Stimulated activated CD8-positive, alpha-beta memory T cell treated with anti-CD3 and anti-CD28 coated beads, Interleukin-15, amount 100 ng/mL, for 1 hour (primary cell): ENCODE measurements around the gene MSH5.
A peak's percentile ranks its signal among the peaks of the same experiment; 100 is the strongest.

Experiments used
- DNase-seq: peaks from one replicate; pipeline ENCODE4 v3.0.0-alpha.2; 2020; ENCODE audit warnings: low read depth

Gene MSH5

DNA sequence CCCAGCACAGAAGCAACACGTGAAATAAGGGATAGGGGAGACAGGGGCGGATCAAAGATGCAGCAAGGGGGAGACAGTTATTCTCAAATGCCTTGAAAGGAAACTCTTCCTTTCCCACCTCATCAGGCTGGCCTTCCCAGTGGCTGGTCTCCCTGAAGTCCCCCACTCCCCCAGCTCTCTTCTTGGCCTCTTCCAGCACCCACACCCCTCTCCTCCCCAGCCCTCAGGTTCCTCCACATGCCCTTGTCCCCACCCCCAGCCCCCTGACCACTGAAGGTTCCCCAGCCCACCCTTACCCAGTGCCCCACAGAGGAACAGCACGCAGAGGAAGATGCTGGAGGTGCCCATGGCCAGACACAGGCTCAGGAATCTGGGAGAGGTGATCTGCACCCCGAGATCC lies 26.3 kb upstream of the MSH5 start:
- DNase-seq = no peak

DNA sequence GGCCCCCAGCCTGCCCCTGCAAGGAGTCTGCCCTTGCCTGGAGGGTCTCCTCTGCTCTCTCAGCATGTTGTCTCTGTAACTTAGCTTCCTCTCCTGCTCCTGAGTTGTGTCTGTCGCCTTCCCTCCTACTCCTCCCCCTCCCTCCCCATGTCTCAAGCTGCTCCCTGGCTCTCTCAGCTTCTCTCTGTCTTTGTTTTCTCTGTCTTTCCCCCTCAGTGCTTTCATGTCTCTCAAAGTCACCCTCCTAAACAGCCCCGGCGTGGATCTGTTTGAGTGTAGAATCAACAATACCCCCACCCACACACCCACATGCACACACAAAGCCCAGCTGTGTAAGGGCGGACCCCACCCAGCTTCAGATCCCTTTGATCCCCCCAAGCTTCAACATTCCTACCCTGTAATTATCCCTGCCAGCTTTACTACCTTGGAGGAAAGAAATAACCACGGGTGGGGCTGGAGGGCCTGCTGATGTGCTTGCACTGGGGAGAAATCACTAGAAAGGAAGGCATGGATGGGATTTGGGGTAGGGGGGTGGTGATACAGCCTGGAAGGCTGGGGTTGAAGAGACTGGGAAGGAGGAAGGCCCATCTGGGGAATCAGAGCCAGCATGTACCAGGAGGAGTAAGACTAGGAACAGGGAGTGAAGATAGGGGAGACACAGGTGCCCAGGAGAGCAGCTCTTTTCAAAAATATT lies 25.7 kb upstream of the MSH5 start:
- no peak for DNase-seq

DNA sequence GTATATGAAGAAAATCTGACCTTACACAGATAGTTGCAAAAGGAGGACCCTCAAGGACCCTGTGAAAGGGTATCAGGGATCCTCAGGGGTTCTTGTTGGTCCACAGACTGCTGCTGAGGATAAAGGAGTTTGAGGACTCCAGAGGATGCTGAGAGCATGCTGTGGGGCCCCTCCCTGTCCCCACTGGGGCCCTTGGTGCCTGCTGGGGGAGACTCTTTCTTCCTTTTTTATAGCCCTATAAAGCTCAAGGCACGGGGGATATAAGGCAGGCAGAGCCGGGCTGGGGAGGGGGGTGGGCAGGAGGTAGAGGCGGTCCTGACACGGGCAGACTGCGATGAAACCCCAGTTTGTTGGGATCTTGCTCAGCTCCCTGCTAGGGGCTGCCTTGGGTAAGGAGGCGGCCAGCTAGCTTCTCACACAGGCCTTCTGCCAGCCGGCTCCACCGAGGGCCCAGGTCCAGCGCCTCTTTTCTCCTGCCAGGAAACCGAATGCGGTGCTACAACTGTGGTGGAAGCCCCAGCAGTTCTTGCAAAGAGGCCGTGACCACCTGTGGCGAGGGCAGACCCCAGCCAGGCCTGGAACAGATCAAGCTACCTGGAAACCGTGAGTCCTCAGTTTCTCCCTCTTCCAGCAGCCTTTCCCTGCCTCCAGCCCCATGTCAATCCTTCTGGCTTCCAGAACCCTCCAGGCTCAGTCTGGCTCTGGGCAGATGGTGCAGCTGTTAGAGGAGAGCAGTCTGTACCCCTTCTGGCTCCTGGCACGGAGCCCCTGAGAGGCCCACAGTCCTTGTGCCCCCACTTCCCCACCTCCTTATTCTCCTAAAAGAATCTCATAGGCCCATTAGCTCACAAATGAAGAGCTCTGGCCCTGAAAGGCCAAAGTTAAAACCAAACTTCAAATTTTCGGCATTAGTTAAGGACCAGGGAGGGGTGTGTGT lies 24.5 kb upstream of the MSH5 start, which contains the start of gene LY6G6D:
Gene LY6G6D (plus strand): TSS at position 327 of the 937 bp plus-strand sequence. CDS start 8 bp downstream, at position 335.
- DNase-seq = no peak

DNA sequence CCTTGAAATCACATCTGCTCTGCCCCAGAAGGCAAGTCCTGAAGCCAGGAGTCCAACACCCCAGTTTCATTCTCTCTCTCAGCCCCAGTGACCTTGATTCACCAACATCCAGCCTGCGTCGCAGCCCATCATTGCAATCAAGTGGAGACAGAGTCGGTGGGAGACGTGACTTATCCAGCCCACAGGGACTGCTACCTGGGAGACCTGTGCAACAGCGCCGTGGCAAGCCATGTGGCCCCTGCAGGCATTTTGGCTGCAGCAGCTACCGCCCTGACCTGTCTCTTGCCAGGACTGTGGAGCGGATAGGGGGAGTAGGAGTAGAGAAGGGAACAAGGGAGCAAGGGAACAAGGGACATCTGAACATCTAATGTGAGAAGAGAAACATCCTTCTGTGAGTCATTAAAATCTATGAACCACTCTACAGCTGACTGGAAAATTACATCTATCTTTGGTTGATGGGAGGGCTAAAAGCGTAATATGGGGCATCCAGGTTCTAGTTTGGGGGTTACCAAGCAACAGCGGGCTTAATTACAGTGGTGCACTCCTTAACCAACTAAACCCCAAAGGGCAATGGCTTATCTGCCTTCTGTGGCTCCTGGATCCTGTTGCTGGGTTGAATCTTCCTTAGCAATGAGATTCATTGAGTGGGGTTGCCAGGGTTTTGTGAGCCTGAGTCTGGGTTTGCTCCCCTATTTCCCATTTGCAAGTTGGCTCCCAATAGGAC lies 22.1 kb upstream of the MSH5 start:
- no peak for DNase-seq

DNA sequence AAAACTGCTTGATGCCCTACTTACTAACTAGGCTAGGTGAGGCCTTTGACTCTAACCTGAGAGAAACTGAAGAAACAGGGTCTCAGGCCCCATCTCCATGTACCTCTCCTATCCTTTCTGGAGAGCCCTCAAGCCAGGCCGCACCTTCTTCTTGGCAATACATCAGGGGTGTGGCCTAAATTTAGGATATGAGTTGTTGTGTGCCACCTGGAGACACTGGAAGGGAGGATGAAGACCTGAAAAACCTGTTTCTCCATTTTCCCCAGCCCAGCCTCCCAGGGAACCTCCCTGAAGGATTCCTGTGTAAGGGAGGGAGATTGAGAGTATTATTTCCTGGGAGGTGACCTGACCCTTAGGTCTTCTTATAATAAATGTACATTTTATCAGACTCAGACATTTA lies 21.5 kb upstream of the MSH5 start:
- no peak for DNase-seq

DNA sequence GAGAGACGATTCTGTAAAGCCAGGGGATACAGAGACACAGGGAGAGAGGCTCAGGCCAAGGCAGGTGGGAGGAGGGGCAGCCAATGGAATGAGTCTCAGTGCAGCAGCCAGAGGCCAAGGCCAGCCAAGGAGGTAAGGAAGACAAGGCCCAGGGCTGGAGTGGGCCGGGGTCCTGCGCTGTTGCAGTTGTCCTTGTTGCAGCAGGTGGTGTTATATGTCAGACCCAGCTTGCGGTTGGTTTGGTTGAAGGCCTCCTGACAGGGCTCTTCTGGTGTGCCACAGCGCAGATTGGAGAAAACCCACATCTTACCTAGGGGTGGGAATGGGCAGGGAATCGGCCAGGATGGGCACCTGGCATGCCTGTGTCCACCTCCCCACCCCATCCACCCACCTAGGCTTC lies 20.8 kb upstream of the MSH5 start:
- DNase-seq = no peak

DNA sequence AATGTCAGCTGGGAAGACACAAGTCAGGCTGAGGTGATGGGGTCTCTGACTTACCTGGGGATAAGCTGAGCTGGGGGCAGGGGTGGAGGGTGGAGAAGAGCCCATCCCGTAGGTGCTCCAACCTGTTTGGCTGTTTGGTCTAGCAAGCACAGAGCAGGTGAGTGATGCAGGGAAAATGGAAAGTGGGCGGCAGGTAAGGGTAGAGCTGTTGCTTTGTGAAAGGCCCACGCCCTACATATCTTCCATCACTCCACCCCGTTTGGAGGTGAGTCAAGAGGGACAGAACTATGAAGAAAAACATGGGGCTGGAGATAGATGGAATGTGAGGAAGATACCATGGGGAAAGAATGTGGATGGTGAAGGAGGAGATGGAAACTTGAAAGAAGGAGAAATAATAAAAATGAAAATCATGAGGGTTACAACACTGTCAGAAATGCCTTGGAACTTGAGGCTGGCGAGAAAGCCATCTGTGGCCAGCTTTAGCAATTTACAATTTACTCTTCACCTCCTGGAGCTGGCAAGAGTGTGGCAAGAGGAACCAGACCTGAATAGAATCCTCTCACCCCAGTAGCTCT lies 19.5 kb upstream of the MSH5 start:
- no peak for DNase-seq

DNA sequence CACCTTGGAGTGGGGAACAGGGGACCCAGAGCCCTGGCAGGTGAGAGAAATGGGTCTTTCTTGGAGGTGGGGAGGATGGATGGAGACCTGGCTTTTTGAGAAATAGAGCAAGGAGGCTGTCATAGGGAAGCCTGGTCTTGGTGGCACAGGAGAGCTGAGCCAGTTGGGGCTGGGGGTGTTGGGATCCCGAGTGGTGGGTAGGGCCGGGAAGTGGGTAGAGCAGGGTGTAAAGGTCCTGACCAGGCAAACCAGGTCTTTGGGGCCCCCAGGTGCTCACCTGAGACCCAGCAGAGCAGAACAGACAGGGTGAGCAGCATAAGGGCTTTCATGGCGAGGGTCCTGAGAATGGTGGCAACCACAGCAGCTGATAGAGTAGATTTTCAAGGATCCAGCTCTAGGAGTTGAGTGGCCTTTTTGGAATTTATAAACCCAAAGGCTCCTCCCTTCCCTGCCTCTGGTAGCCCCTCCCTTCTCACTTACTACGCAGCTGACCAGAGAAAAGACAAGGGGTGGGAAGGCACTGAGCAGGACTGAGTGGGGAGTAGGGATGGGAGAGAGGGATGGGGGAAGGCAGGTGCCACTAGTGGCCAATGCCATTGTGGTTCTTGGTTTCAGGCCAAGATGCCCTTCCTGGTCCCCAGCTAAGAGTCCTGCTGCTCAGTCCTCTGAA lies 18.3 kb upstream of the MSH5 start, which contains the start of gene LY6G6C:
Gene LY6G6C (minus strand): TSS at position 396 of the 670 bp plus-strand sequence. CDS start 67 bp downstream, at position 329.
- DNase-seq = no peak

DNA sequence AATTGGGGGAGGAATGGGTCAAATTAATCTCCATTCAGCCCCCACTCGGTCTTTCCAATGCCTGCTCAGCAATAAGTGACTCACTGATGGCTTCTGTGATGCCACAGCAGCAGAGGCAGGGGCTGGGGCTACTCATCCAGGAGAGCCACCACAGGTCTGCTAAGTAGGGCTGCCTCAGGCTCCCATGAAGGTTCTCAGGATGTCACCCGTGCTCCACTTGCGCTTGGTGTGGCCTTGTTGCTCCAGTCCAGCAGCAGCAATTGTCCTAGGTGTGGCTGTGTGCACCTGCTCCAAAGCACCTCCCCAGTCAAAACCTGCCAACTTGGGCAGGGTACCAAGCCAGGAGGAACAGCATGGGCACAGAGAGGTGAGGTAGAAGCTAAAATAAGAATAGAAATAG lies 17.6 kb upstream of the MSH5 start:
- DNase-seq = no peak

DNA sequence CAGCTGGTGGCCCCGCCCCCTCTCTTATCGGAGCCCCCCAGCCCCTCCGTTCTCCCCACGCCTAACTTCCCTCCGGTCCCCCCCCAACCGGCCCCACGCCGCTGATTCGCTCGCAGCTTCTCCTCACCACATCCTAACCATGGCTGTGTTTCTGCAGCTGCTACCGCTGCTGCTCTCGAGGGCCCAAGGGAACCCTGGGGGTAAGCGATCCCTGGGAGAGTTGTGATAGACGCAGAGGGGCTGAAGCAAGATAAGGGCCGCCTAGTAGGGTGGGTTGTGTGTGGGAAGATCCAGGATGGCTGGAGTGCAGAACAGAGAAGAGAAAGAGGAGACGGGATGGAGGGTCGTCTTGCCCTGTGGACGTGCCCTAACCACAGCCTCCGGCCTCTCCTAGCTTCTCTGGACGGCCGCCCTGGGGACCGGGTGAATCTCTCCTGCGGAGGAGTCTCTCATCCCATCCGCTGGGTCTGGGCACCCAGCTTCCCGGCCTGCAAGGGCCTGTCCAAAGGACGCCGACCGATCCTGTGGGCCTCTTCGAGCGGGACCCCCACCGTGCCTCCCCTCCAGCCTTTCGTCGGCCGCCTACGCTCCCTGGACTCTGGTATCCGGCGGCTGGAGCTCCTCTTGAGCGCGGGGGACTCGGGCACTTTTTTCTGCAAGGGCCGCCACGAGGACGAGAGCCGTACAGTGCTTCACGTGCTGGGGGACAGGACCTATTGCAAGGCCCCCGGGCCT lies 16.4 kb upstream of the MSH5 start, which contains the start of gene MPIG6B:
Gene MPIG6B (plus strand): TSS at position 129 of the 735 bp plus-strand sequence. CDS start 11 bp downstream, at position 140.
- no peak for DNase-seq

DNA sequence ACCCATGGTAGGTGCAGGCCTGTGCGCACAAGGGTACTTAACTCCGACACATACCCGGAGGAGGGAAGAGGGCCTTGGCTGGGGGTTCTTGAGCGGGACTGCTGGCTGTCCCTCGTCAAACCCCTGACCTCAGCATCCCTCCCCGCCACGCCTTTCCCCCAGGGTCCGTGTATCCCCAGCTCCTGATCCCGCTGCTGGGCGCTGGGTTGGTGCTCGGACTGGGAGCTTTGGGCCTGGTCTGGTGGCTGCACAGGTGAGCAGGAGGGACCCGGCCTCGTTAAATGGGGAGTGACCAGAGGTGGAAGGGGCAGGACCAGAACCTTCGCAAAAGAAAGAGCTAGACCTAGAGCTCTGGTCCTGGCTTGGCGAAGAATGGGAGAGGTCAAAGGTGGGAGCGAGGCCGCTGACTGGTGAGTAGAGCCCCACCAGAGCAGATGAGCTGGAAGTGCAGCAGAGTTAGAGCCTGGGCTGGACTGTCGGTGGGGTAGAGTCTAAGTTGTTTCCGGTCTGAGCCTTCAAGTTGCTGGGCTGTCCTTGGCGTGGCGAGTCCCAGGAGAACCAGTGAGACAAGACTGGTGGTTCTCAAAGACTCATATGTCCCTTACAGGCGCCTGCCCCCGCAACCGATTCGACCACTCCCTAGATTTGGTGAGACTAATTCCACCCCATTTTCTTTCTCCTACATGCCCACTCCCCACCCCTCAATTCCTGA lies 15.7 kb upstream of the MSH5 start:
- no peak for DNase-seq

DNA sequence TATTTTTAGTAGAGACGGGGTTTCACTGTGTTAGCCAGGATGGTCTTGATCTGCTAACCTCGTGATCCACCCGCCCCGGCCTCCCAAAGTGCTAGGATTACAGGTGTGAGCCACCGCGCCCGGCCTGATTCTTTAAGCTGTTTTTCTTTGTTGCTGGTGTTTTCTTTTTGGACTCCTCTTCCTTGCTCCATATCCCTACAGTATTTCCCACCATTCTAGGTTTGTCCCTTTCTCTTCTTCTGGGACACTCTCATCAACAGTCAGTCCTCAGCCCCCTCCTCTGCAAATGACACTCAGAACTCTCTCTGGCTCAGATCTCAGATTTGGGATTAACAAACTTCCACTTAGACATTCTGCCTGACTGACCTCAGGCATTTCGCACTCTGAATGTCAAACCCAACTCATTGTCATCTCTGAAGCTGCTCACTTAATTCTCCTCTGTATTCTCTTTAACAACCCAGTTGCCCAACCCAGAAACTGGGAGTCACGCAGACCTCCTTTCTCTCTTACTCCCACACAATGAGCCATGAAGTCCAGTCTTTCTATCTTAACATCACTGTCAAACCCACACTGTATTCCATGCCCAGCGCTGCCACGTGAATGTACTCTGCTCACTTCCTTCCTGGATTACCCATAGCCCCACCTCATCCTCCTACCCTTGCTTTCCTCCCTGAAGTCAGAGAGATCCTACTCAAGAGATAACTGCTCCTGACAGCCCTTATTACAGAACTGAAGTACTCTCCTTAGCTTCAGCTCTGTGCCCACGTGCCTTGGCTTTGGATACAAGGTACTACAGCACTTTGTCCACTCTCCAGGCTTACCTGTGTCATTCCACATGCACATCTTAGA lies 14.1 kb upstream of the MSH5 start:
- no peak for DNase-seq

DNA sequence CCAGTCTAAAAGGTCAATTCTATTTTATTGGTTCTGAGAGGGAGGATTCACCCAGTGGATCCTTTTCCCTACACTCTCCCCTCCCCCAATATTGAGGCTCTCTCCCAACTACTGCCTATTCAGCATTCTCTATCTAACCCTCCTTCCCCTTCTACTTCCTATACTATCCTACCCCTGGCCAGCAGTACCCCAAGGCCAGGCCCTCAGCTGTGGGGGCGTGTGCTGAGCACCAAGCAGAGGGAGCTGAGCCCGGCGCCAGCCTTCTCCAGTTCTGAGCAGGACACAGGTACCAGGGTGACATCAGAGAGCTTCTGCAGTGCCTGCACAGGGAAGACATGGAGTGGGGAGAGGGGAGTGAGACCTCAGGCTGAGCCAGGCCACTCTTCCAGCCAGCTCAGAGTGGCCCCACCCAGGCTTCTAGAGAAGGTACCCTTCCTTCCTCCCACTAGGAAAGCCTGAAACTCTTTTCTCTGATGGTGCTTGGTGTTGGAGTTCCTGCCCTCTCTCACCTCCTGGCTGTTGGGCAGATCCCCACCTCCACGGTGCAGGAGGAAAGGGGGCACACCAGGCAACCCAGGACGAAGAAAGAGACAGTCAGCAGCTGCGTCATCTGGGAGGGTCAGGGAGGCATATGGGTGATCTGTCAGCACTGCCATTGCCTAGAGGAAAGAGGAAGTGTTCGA lies 12.6 kb upstream of the MSH5 start:
- no peak for DNase-seq

DNA sequence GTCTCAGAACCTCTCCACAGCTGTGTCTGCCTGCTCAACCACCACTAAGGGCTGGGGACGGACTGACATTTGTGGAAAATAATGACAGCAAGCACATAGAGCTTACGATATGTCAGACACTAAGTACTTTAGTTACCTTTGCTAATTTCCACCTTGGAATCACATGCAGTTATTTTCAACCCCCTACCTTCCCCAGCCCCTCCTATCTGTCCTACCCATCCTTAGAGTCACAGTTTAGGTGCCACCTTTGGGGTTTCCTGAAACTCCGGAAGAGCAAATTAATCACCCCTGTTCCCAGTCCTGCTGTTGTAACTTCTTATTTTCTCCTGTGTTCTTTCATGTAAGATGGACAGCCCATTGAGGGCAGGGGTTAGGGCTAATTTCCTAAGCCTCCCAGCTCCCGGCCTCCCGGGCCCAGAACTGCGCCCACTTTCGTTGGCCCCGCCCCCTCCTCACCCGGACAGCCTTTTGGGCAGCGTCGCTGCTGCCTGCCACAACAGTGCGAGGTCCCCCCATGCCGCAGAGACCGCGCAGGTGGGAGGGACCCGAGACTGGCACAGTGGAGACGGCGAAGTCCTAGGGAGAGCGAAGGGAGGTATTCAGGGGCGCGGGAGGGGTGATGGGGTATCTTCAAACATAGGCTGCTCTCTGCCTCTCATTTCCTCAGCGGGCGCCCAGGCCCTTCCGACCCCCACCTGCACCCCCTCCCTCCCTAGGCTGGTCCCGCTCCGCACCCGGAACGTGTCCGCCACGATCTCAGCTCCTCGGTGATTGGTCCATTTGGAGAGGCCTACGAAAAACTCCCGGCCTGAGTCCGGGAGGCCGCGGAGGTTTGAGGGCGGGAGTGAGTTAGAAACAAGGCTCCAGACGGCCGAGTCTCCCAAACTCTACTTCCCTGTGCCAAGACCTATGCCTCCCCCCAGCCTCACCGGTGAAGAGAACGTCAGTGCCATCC lies 11.8 kb upstream of the MSH5 start:
- no peak for DNase-seq

DNA sequence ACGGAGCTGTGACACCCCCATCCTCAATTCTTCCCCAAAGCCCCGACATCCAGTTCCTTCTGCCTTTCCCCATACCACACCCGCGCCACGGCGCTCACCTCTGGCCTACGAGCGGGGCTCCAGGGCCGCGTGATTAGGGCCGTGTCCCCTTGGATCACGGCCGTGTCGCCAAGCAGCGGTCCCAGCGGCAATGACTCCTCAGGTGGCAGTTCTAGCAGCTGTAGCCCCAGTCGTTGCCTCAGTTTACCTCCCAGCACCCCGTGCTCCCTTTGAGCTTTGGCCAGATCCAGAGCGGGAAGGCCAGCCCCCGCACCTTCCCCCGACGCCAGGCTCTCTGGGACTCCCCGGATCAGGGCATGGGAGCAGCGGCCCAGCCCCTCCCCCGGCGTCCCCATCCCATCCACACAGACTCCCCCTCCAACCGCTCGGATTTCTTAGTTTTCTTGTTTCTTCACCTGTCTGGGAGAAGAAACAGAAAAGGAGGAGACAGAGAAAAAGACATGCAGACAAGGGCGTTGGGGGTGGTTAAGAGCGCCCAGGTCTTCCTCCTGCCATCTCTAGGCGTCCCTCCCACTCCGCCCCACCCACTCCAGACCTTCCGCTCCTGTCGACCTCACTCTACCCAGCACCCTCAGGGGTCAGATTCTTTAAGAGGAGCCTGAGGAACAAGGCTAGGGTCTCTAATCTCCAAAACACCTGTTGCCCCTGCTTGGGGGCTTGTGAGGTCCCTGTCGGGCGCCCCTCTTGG lies 10.9 kb upstream of the MSH5 start, which contains the start of gene DDAH2:
Gene DDAH2 (minus strand): TSS at position 533 of the 748 bp plus-strand sequence. CDS start 138 bp downstream, at position 395.
- no peak for DNase-seq

DNA sequence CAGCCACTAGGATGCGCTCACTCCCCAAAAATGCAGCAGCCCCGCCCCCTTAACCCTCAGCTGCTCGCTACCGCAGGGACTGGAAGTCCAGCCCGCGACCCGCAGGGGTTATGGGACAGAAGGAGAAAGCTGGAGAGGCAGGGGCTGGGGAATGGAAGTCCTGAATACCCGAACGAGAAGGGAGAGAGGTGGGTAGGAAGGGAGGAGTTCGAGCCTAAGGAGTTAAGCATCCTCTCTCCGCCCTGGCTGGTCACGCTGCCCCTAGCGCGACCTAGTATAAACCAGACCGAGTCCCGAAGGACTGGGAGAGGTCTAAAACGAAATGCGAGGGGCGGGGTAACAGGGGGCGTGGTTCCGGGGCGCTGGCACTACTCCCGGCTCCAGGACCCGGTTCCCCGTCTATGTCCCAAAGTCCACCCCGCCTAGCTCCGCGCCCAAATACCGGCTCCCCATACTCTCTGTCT lies 10.3 kb upstream of the MSH5 start:
- peak; percentile 69 for DNase-seq
